HG03095 (cell line): ENCODE measurements around the gene AQP6.

Experiments used
- ATAC-seq: cut with Tn5 transposase; IDR thresholded peaks from one replicate; pipeline ENCODE4 v1.9.1; 2021; ENCODE audit warnings: moderate library complexity; ENCODE audit not compliant: unreplicated experiment

AQP6 gene

DNA sequence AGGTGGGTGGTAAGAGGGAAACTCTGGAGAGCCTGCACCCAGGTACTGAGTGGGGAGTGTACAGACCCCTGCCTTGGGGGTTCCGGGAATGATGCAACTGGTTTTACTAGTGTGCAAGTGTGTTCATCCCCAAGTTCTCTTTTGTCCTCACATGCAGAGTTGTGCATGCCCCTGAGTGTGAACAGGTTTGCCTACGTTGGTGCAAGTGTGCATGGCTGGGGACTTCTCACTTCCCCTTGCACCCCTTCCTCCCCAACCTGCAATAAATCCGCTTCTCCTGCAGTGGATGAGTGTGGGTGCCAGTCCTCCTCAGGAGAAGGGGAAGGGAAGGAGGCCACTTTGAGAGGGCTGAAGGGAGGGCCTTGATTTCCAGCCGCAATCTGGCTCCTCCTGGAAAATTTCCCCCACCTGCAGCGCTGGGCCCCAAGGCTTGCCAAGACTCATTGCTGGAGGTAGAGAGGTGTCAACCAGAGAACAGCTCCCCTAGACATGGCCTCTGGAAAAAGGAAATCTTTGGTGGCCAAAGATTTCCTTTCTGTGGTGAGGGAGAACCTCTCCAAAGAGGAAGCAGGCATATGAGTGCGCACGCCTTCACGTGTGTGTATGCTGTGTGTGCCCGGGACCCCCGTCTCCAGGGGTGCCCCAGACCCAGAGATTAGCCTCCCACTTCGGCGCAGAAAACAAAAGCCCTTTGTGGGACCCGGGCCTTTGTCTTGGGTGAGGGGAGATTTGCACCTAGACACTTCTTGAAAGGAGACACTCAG, 16.7 kb upstream of the AQP6 start:
- no peak for ATAC-seq

DNA sequence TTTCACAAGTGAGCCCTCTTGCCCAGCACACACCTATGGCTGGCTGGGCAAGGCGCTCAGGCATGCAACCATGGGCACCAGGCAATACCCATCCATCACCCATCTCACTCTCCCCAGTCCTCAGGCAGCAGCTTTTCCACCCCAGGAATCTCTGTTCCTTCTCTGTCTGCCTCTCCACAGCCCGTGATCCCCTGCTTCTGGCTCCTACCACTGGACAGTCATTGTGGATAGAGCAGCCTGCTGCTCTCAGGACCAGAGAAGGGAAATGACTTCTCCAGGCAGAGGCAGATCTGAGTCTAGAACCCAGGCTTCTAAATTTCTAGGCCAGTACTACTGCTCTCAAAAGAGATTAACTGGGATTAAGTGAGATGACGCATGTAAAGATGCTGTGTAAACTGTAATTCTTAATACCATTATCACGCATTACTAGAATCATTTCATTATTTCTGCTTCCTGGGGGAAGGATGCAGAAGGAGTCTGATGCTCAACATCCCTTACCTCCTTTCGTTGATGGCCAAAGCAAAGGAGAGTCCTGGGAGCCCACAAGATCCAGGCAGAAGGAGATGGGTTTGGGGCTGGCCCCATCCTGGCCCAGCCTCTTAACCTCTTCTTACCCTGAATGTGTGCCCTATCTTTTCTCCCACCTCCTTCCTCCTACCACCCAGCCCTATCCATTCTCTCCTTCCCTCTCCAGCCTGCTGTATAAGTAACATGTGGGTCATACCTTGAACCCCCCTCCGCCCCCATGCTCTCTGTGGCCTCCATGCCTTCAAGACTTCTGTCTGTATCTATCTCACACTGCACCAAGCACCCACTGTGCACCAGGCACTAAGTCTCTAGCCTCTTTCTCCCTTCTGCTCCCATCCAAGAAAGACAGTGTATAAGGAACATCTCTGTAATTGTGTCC, 15.8 kb upstream of the AQP6 start:
- ATAC-seq, result no peak

DNA sequence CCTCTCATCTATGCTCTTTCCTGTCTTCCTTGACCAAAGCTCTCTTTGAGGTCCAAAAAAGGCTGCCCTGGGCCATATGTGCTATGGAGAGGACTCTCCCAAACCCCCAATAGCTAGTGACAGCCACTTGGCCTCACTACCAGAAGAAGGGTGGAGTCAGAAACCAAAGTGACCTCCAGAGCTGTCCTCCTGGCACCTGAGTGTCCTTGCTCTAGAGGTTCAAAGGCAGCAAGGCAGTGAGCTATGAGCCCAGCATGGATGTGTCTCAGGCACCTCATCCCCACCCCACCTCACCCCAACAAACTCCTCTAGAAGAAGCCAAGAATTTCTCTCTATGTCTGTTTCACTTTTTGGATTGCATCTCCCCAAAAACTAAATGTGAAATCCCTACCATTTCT, 15.2 kb upstream of the AQP6 start:
- ATAC-seq, result no peak

DNA sequence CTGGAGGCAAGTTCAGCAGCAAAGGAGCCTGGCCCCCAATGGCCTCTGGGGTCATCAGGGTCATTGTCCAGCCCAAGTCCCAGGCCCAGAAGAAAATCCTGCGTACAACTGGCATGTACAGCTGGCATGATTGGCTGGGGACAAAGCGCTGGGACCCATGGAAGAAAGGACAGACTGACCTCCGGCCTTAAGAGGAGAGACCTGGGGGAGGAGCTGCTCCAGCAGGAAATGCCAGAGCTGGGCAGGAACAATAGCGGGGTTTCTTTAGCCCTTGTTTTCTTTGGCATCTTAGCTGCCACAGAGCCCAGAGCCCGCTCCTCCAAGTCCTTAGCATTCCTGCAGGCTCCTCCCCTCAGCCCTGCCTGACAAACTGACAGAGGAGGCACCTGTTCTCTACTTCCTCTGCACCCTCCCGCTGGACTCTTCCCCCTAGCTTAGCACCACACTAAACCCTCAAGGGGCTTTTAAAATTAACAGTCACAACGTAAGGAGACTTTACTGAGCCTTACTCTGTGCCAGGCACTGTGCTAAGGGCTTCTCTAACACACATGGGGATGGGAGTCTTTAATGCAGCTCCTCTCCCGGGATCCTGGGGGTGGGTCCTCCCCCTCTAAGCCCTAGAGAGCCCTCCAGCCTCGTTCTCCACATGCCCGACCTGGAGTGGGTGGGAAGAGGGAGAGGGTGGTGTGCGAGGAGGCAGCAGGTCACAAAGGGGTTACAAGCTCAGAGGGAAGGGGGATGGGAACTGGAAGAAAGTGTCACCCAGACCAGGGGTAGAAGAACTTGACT, 12.9 kb upstream of the AQP6 start:
- no peak for ATAC-seq

DNA sequence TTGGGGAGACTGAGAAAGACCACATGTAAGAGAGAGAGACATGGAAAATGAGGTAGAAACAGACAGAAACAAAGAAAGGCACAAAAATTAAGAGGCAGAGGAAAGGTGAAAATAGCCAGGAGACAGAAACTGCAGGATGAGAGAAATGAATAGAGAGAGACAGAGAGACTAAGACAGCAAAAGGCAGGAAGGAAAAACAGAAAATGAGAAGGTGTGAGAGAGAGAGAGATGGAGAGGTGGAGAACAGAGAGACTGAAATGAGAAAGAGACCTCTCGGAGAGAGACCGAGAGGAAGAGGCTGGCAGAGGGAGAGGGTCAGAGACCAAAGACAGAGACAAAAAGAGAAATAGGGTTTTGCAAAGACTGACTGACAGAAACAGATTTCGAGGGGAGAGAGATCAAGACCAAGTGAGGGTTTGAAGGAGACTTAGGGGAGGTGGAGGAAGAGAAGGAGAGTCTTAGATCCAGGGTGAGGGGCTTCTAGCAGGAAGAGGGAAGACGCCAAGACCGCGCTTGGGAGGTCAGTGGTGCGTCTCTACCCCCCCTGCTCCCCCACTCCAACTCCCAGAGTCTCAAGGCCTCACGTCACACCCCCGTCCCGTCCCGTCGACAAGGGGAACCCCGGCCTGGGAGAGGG, 12.2 kb upstream of the AQP6 start:
- ATAC-seq, result no peak

DNA sequence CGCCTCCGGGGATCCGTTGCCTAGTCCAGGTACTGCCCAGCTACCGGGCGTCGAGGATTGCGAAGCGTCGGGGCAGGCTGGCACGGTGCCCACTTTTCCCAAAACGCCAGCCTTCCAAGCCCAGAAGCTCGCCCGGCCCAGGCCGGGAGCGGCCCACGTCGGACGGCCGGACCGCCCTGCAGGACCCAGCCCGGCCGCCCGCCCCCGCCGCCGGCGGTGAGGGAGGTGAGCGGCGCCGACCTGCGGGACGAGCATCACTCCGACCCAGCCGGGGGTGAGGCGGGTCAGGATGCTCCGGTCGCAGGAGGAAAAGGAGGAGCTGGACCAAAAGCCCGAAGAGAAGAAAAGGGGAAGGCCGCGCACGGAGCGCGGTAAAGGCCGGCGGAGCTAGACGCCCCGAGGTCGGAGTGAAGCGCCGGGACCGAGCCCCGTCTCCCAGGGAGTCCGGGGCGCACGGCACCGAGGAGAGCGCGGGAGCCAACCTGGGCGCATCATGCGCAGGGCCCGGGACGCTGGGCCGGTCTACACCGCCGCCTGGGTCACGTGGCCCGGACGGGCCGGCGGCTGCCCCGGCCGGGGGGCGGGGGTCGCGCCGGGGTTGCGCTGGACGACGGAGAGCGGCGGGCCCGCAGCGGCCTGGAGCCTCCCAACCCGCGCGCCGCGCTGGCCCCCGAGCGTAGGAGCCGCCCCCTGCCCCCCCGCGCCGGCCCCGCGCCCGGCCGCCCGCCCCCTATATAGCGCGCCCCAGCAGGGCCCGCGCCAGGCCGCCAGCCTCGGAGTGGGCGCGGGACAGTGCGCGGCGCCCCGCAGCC, 11.4 kb upstream of the AQP6 start, which contains the start of gene AQP5:
AQP5 (plus strand) TSS at position 762 of the 812 bp plus-strand sequence. CDS start 146 bp downstream, outside the sequence.
- ATAC-seq, result no peak

DNA sequence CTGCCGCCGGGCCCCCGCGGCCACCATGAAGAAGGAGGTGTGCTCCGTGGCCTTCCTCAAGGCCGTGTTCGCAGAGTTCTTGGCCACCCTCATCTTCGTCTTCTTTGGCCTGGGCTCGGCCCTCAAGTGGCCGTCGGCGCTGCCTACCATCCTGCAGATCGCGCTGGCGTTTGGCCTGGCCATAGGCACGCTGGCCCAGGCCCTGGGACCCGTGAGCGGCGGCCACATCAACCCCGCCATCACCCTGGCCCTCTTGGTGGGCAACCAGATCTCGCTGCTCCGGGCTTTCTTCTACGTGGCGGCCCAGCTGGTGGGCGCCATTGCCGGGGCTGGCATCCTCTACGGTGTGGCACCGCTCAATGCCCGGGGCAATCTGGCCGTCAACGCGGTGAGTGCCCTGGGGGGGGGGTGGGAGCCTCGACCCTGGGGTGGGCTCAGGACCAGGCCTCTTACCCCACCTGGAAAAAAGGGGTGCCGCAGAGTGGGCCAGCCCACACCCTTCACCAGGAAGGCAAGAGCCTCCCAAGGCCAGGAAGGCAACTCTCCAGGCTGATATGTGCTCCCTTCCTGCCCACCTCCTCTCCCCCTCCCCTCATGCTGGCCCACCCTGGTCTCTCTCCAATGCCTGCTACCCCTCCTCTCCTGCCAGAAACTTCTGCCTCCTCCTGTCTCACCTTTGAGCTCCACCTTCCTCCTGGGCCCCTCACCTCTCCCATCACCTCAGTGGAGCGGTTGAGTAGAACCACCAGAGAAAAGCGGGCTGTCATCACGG, 10.6 kb upstream of the AQP6 start:
- no peak for ATAC-seq

DNA sequence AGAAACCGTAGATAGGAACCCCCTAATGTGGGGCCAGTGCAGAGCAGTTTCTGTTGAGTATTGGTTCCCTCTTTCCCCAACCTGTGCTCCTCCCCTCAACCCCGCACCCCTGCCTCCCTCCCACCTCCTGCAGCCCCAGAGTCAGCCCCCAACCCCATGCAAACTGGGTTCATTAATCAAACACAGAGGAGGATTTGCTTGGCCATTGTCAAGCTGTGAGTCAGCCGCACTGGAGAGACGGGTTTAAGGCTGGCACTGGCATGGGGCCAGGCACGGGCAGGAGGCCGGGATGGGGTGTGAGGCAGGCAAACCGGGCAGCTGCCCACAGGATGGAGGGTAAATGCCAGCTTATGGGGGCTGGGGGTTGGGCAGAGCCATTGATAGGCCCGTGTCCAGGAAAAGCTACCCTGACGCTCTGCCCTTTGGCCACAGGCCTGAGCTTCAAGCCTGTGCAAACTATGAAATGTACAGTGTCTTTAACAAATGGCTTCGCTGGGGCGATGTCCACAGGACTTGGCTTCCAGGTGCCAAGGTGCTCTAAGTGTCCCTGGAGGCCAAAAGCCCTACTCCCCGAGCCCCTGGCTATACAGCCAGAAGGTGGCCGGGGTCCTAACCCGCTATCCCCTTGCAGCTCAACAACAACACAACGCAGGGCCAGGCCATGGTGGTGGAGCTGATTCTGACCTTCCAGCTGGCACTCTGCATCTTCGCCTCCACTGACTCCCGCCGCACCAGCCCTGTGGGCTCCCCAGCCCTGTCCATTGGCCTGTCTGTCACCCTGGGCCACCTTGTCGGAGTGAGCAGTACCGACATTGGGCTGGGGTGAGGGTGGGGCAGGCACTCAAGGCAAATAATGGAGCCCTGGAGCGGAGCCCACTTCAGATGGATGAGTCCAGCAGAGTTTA, 9.6 kb upstream of the AQP6 start:
- ATAC-seq, result no peak

DNA sequence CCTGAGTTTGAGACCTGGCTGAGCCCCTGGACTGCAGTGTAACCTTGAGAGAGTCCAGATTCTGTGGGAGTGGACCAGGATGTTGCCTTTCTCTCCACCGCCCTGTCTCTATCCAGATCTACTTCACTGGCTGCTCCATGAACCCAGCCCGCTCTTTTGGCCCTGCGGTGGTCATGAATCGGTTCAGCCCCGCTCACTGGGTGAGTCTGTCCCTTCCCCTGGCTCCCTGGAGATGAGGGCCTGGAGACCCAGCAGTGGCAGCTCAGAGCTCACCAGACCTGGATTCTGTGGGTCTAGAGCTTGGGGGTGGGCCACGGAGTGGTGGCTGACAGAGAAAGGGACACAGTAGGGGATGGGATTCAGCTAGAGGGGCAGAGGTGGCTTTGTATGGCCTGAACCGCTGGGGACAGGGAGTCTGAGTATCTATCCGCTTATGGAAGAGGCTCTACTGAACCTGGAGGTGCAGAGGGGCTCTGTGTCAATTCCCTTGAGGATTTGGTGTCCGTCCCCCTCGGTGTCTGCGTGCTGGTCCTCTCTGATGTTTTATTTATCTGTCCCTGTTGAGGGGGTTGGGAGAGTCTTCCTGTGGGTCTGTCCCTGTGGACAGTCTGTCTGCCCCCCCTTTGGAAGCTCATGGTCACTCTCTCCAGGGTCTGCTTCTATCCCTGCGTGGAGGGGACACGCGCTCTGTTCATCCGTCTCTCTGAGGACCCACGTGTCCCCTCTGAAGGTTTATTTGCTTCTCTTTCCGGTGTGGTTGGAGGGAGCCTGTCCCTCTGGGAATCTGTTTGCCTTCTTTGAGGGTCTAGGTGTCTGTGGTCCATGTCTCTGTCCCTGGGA, 8.6 kb upstream of the AQP6 start:
- ATAC-seq, result no peak

DNA sequence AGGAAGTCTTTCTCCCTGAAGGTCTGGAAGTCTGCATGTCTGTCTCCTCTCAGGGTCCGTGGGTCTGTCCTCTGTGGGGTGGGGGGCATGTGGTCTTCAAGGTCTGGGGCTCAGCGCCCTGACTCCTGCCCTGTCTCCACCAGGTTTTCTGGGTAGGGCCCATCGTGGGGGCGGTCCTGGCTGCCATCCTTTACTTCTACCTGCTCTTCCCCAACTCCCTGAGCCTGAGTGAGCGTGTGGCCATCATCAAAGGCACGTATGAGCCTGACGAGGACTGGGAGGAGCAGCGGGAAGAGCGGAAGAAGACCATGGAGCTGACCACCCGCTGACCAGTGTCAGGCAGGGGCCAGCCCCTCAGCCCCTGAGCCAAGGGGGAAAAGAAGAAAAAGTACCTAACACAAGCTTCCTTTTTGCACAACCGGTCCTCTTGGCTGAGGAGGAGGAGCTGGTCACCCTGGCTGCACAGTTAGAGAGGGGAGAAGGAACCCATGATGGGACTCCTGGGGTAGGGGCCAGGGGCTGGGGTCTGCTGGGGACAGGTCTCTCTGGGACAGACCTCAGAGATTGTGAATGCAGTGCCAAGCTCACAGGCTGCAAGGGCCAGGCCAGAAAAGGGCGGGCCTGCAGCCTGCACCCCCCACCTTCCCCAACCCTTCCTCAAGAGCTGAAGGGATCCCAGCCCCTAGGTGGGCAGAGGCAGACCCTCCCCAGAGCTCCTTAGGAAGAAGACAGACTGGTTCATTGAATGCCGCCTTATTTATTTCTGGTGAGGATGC, 7.7 kb upstream of the AQP6 start:
- no peak for ATAC-seq

DNA sequence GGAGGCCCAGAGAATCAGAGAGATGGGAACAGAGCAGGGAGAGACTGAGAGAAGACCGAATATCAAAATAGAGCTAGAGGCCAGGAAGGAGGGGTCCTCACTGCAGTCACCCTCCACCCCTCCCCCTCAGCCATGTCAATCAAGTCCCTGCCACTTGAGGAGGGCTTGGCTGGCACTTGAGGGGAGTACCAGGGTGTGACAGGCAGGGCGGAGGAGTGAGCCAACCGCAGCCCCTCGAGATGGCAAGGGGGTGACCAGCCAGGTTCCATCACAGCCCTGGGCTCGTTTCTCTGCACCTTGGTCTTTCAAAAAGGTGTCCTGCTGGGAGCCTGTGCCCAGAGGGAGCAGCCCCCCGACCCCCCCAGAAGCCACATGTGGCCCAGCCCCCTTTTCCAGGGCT, 6.9 kb upstream of the AQP6 start:
- ATAC-seq, result no peak

DNA sequence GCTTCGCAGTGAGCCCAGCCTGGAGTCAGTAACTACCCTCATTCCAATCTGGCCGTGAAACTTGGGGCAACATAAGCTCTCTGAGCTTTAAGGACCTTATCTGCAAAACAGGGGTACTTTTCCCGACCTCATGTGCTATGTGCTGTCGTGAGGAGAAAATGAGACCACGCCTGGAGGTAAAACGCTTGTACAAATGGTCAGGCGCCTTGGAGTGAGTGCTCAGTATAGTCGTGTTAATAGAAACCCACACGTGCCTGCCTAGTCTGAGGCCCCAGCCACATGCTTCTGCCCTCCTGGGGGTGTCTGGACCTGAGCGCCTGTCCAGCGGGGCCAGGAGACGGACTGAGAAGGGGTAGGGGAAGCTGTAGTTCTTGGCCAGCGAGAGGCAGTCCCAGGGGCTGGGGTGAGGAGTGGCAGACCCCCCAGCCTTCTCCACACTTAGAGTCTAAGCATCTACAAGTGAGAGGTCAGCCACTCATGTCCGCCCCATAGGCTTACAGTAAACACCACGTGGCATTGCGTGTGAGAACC, 6.2 kb upstream of the AQP6 start:
- ATAC-seq, result no peak

DNA sequence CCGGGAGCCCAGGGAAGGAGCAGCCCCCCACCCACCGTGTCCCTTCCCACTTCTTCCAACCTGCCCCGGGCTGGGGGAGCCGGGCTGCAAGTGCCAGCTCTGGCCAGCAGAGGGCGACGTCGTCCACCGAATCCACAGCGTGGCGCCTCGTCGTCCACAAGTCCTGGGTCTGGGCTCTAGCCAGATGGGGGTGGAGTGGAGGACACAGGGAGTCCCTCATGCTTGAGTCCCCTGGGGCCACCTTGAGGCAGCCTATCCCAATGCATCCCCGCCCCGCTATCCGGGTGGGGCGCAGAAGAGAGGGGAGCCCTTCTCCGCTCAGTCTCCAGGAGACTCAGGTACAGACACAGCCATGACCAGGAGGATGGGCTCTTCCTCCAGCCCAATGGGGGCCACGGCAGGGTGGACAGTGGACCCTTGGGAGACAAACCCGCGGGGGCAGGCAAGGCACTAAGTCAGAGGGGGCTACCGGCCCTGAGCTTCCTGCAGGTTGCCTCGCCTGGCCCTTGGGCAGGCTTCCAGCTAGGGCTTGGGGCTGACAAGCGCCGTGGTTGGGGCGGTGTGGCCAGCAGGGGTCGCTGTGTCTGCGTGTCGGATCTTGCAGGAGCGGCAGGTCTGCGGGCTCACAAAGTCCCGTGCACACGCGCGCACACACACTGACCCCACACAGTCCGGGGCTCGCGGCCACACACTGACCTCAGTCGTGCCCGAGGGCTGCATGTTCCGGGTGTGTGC, 5.5 kb upstream of the AQP6 start:
- peak; percentile 62 for ATAC-seq

DNA sequence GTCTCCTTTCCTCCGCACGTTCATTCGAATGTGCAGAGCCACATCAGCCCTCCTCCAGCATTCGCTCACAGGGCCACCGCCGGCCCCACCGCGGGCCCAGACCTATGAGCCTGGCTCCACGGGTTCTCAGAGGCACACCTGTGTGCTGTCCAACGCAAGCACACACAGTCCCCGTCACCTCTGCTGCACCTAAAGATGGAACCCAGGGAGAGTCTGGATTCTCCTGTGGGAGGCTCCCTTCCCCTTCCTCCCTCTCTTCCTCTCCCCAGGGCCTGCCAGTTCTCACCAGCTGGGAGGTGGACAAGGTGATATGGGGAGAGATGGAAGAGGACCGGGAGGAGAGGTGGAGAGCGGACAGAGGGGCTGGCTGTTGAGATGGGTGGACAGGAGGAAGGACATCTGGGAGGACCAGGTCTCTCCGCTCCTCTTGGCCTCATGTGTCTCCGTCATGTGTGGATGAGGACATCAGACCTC, 4.9 kb upstream of the AQP6 start:
- ATAC-seq, result no peak

DNA sequence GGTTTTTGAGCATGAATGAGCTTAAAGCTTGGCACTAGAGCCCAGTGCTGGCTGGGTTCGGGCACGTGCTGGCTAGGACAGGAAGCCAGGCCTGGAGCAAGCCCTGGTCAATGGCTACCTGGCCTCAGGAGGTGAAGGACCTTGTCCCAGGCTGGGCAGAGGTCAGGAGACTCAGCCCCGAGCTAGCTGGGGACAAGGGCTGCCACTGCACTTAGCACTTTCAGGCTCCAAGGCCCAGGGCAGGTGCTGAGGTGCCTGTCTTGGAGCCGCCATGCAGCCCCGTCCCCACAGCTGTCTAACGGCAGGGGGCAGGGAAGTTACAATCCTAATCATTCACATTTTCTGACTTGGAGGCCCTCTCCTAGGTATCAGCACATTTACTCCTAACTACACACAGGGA, 4.3 kb upstream of the AQP6 start:
- no peak for ATAC-seq
